HG03097 (cell line): ENCODE results near the gene HMGN3.

Experiments used
- ATAC-seq: cut with Tn5 transposase; IDR thresholded peaks from one replicate; pipeline ENCODE4 v1.9.1; 2021; ENCODE audit not compliant: unreplicated experiment, low FRiP score

Gene HMGN3

GRCh38 chr6:79233611-79234149, 802 bp downstream of the HMGN3 start:
- ATAC-seq, result peak; percentile 66

- no peak for ATAC-seq
These were observed 1.6 kb downstream of the HMGN3 start for GRCh38 chr6:79232696-79233462.

GRCh38 chr6:79231666-79232065, 2.8 kb downstream of the HMGN3 start:
- ATAC-seq, result no peak

DNA sequence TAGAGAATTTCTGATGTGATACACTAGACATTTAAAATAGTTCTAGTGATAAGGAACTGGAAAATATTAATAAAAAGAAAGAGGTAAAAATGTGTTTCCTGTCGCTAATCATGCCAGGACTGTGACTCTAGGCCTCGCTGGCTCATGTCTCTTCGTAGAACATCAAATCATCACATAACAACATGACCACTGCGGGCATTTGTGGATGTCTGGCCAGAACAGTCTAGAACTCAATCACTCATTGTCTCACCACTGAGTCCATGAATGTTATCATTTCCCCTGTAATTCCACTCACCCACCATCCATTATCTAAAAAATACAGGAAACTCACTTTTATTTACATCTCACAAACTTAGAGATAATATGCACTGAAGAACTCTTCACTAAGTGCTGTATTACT, 3.4 kb downstream of the HMGN3 start:
- no peak for ATAC-seq

DNA sequence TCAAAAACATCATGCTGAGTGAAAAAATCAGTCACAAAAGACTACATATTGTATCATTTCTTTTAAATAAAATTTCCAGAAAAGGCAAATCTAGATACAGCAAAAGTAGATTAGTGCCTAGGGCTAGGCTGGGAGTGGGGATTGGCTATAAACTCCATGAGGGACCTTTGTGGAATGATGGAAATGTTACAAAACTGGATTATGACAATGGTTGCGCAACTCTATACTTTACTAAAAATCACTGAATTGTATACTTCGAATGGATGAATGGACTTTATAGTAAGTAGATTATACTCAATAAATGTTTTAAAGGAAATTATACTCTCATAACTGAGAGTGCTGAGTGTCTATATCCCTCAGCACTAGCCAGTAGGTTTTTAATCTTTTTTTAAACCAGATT, 4.3 kb downstream of the HMGN3 start:
- no peak for ATAC-seq

- no peak for ATAC-seq
These were observed 7.0 kb downstream of the HMGN3 start for GRCh38 chr6:79227445-79227844.

DNA sequence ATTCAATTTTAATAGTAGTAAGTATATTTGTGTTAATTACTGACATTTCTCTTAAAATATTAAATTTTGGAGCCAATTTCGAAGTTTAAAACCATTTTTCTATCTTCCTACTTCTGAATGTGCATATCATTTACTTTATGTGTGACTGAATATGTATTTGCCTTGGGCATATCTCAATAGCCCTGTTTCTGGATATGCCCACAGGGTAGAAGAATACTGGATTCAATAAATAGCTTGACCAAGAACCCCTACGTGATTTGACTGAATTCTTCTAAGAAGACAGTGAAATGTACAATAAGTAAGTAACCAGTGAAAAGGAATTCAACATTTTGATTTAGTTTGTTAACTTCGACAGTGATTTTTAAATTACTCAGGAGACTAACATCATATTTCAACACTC, 7.8 kb downstream of the HMGN3 start:
- no peak for ATAC-seq

- no peak for ATAC-seq
These were observed 8.5 kb downstream of the HMGN3 start for GRCh38 chr6:79225717-79226599.

GRCh38 chr6:79223611-79224404, 10.7 kb downstream of the HMGN3 start:
- ATAC-seq, result no peak

DNA sequence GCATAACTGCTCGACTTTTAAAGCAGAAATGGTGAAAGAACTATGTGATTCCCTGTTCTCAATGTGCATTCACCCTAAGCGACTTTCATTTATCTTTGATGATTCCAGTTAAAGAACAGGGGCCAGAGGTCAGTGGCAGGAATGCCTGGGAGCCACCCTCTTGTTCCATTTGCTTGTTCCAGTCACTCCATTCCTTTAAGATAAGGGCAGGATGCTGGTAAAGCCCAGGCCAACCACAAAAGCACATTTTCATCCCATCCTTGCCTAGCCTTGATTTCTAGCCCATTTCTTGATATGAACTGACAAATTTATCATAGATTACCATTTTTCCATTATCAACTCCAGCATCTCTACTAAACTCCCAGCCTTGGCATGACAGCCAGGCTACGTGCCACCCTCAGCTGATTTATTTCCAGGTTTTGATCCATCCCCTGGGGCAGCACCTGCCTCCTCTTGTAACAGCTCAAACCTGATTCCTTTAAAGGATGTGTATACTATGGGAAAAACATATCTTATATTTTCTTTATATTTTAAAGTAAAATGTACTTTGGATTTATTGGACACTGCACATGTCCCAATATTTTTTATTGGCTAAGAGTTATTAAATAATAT, 19.2 kb downstream of the HMGN3 start:
- ATAC-seq, result no peak

DNA sequence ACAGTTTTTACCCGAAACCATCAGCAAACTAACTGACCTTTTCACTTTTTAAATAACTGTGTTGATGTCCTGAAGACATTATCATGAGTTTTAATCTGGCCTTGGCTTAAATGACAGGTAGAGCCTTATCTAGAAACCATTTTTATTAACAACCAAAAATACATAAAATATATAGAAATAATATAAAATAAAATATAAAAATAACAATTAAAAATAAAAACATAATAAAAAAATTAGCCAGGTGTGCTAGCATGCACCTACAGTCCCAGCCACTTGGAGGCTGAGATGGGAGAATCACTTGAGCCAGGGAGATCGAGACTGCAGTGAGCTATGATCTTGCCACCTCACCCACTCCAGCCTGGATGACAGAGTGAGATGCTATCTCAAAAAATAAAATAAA, 21.6 kb downstream of the HMGN3 start:
- ATAC-seq, result no peak

GRCh38 chr6:79208816-79209215, 25.7 kb downstream of the HMGN3 start:
- ATAC-seq, result no peak

DNA sequence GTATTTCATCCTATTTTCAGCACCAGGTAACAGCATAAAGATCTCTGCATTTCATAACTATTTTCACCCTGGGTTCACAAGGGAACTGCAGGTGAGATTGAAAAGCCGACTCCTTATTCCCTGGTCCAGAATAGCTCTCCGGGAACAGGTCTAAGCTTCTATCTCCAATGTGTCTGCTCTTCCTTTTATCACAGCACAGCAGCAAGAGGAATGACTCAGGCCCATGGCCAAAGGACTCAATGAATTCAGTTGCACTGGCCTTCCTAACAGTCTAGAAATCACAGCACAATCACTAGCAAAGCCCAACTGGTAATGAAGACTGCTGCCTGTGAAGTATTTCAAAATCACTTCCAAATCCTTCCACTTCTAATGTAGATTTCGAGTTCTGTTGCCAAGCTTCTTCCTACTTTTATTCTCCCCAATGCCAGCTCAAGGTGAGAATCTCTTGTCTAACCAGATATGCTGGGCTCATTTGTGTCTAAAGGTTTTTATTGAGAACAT, 30.7 kb downstream of the HMGN3 start:
- ATAC-seq, result no peak

- no peak for ATAC-seq
These were observed 31.9 kb downstream of the HMGN3 start for GRCh38 chr6:79202556-79202955.

DNA sequence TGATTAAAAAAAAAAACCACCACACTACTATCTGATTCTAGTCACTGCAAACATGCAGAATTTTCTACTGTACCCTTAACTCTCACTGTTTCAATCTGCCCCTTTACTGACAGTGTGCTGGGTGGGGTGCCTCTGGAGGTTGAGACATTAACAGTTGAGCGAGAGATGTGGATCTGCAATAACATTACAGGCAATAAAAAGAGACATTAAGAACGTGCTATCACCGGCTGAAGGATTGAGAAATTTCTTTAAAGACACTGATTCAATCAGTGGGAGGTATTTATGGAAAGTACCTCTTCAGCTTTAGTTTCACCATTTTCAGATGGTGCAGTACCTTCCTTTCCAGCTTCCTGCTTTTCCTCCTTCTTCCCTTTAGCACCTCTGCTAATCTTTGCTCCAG, 32.5 kb downstream of the HMGN3 start:
- no peak for ATAC-seq

- no peak for ATAC-seq
These were observed 33.3 kb downstream of the HMGN3 start for GRCh38 chr6:79201143-79201542.

DNA sequence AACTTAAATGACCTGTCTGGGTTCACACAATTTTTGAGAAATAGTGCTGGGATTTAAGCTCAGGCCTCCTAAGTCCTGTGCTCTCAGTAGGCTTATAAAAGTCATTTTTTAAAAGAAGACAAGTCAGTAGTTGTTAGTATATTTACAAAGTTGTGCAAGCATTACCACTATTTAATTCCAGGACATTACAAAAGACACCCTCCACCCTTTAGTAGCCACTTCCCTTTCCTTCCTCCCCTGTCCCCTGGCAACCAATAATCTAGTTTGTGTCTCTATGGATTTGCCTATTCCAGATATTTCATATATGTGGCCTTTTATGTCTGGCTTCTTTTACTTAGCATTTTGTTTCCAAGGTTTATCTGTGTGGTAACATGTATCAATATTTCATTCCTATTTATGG, 37.6 kb downstream of the HMGN3 start:
- no peak for ATAC-seq

- ATAC-seq, result no peak
These were observed 40.5 kb downstream of the HMGN3 start for GRCh38 chr6:79193971-79194370.

DNA sequence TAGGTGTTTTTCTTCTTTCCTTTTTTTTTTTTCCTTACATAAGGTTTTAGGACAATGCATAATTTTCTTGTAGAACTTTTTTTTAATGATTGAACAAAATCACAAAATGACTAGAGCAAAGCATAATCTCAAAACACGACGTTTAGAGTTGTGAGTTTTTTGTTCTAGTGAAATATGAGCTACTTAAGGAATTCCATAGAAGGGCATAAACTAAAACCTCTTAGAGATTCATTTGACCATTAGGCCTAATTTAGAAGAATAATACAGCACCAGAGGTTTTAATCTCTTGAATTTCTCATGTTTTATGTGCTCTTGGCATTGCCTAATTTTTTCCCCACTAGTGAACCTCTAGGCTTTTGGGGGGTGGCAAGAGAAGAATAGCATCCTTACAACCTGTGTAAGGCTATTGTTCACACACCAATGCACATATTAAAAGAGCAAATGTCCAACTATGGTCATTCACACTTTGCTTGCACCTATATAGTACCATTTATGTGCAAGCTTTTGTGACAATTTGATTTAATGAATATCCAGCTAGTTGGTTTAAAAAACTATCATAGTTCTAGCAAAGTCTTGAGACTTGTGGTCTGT, 44.6 kb downstream of the HMGN3 start:
- no peak for ATAC-seq
